Fibroblast of pulmonary artery (primary cell): ENCODE measurements around the gene CNGB1.

Source experiments
- DNase-seq: peaks from one replicate; pipeline ENCODE4 v3.0.0-alpha.2; 2010; ENCODE audit warnings: low read depth
- H3K4me3 ChIP-seq: replicated peaks from 2 replicates; pipeline ENCODE4 v1.5.1; 2011; ENCODE audit warnings: low read depth, mild to moderate bottlenecking, control low read depth, low read length, moderate library complexity
- CTCF ChIP-seq: IDR thresholded peaks from 2 replicates; pipeline ENCODE4 v1.5.1; 2011; ENCODE audit warnings: mild to moderate bottlenecking, control low read depth, low read length, inconsistent platforms; ENCODE audit errors: missing control alignments

The CNGB1 gene

GRCh38 chr16:57960826-57961472 lies 10.0 kb downstream of the CNGB1 start:
- DNase-seq = no peak
- TF ChIP-seq CTCF = no peak
- no peak overlapping the region for H3K4me3 ChIP-seq

- DNase-seq = no peak
- H3K4me3 ChIP-seq = no peak overlapping the region
- TF ChIP-seq CTCF = no peak
These were observed 10.6 kb downstream of the CNGB1 start for GRCh38 chr16:57960310-57960709.

GRCh38 chr16:57959804-57960203 lies 11.1 kb downstream of the CNGB1 start:
- no peak overlapping the region for H3K4me3 ChIP-seq
- no peak for DNase-seq
- TF ChIP-seq CTCF = no peak

- DNase-seq = no peak
- H3K4me3 ChIP-seq = no peak overlapping the region
- no peak for TF ChIP-seq CTCF
These were observed 11.8 kb downstream of the CNGB1 start for GRCh38 chr16:57959121-57959520.

GRCh38 chr16:57958544-57958943 lies 12.4 kb downstream of the CNGB1 start:
- no peak overlapping the region for H3K4me3 ChIP-seq
- no peak for TF ChIP-seq CTCF
- DNase-seq = no peak

- H3K4me3 ChIP-seq = no peak overlapping the region
- TF ChIP-seq CTCF = no peak
- DNase-seq = no peak
These were observed 13.1 kb downstream of the CNGB1 start for GRCh38 chr16:57957673-57958392.
